Trophoblast cell (in vitro differentiated cells and primary cell): Measurements from ENCODE around the gene KCNQ1.

ENCODE experiments used
- DNase-seq, 2 donors: peaks; one replicate each; pipeline ENCODE4 v3.0.0-alpha.2; 2016
- H2AFZ ChIP-seq: 2 replicates; pipeline ENCODE4 v1.6.1; 2013; ENCODE audit warnings: low read length, moderate library complexity, mild to moderate bottlenecking; ENCODE audit not compliant: insufficient read depth, poor library complexity
- H2AK5ac ChIP-seq: 2 replicates; pipeline ENCODE4 v1.6.1; 2013; ENCODE audit warnings: mild to moderate bottlenecking, low read length
- H2BK120ac ChIP-seq: 2 replicates; pipeline ENCODE4 v1.6.1; 2013; ENCODE audit warnings: low read length, mild to moderate bottlenecking, moderate library complexity; ENCODE audit not compliant: insufficient read depth, poor library complexity
- H2BK12ac ChIP-seq: 2 replicates; pipeline ENCODE4 v1.6.1; 2013; ENCODE audit warnings: mild to moderate bottlenecking, low read length, moderate library complexity
- H2BK5ac ChIP-seq: 2 replicates; pipeline ENCODE4 v1.6.1; 2013; ENCODE audit warnings: low read length, low read depth, moderate library complexity, mild to moderate bottlenecking; ENCODE audit not compliant: poor library complexity
- H3K14ac ChIP-seq: 2 replicates; pipeline ENCODE4 v1.6.1; 2013; ENCODE audit warnings: mild to moderate bottlenecking, low read length
- H3K18ac ChIP-seq: 2 replicates; pipeline ENCODE4 v1.6.1; 2013; ENCODE audit warnings: mild to moderate bottlenecking, low read length
- H3K23ac ChIP-seq: 2 replicates; pipeline ENCODE4 v1.6.1; 2013; ENCODE audit warnings: low read length
- H3K27ac ChIP-seq: 2 replicates; pipeline ENCODE4 v1.5.1; 2013; ENCODE audit warnings: low read depth, mild to moderate bottlenecking, inconsistent platforms, low read length, moderate library complexity
- H3K27me3 ChIP-seq: 2 replicates; pipeline ENCODE4 v1.6.1; 2013; ENCODE audit warnings: inconsistent platforms, mild to moderate bottlenecking, low read length, moderate library complexity; ENCODE audit not compliant: insufficient read depth
- H3K36me3 ChIP-seq, 2 experiments: 1 replicate in 1 of 2; 2 replicates in 1 of 2; pipeline ENCODE4 v1.6.1; 2013; ENCODE audit warnings: low read length in 2 of 2, mild to moderate bottlenecking in 2 of 2, moderate library complexity in 1 of 2; ENCODE audit not compliant: insufficient read depth in 2 of 2, control insufficient read depth in 1 of 2
- H3K4ac ChIP-seq: 2 replicates; pipeline ENCODE4 v1.6.1; 2013; ENCODE audit warnings: low read depth, mild to moderate bottlenecking, low read length, moderate library complexity
- H3K4me1 ChIP-seq, 2 experiments: 1 replicate in 1 of 2; 2 replicates in 1 of 2; pipeline ENCODE4 v1.6.1; 2013; ENCODE audit warnings: low read length in 2 of 2, mild to moderate bottlenecking in 2 of 2, moderate library complexity in 1 of 2; ENCODE audit not compliant: insufficient read depth in 2 of 2, control insufficient read depth in 1 of 2
- H3K4me2 ChIP-seq: 2 replicates; pipeline ENCODE4 v1.6.1; 2013; ENCODE audit warnings: inconsistent platforms, mild to moderate bottlenecking, low read length, moderate library complexity
- H3K4me3 ChIP-seq: 2 replicates; pipeline ENCODE4 v1.5.1; 2013; ENCODE audit warnings: mild to moderate bottlenecking, low read depth, low read length, inconsistent platforms
- H3K79me1 ChIP-seq: one replicate; pipeline ENCODE4 v1.6.1; 2013; ENCODE audit warnings: low read length
- H3K79me2 ChIP-seq: 2 replicates; pipeline ENCODE4 v1.6.1; 2013; ENCODE audit warnings: low read length, mild to moderate bottlenecking; ENCODE audit not compliant: control insufficient read depth, insufficient read depth, poor library complexity
- H3K9ac ChIP-seq: 2 replicates; pipeline ENCODE4 v1.6.1; 2013; ENCODE audit warnings: mild to moderate bottlenecking, low read length
- H3K9me3 ChIP-seq: 2 replicates; pipeline ENCODE4 v1.6.1; 2013; ENCODE audit warnings: low read depth, mild to moderate bottlenecking, control low read depth, inconsistent platforms, low read length; ENCODE audit not compliant: insufficient read depth
- H4K12ac ChIP-seq: 2 replicates; pipeline ENCODE4 v1.6.1; 2013; ENCODE audit warnings: low read depth, mild to moderate bottlenecking, low read length, moderate library complexity
- H4K8ac ChIP-seq: 2 replicates; pipeline ENCODE4 v1.6.1; 2013; ENCODE audit warnings: low read depth, mild to moderate bottlenecking, low read length, moderate library complexity
- H4K91ac ChIP-seq: one replicate; pipeline ENCODE4 v1.6.1; 2013; ENCODE audit warnings: low read depth, mild to moderate bottlenecking, low read length, moderate library complexity
- WGBS: extraction: QIAGEN DNeasy Blood & Tissue Kit; methylation state at CpG from one replicate; pipeline ENCODE4 v1.1.7; 2013; ENCODE audit warnings: missing lambda C conversion rate; ENCODE audit not compliant: insufficient read length, insufficient coverage; ENCODE audit errors: extremely low coverage; 5-methylcytosine and 5-hydroxymethylcytosine counted together

Gene KCNQ1

DNA sequence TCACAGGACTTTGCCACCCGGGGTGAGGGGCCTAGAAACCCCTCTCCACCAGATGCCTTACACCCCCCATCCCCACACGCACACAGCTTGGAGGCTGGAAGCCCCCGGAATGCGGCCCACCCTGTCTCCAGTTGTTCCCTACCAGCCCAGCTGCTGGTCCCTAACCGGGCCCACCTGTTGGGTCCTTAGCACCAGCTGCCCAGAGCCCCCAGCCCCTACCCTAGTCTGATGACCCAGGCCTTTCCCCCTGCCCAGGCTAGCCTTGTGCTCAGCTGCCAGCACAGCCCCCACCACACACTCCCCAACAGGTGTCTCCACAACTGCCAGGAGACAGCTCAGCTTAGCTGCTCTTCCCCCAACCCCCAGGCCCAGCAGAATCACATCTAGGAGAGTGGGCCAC, 373.7 kb downstream of the KCNQ1 start:
- Histone ChIP-seq H3K27me3 (no peaks in the 10 kb centered on the region), H3K79me1 (no peaks in the 10 kb centered on the region), H2AK5ac (no peak overlapping the region), H3K9me3 (peaks cover 45% of the 10 kb centered on the region), H3K9ac (no peak overlapping the region), H3K18ac (no peak overlapping the region), H3K27ac (no peak overlapping the region), H3K4ac (no peak overlapping the region), H4K12ac (no peak overlapping the region), H4K8ac (no peak overlapping the region), H4K91ac (no peak overlapping the region), H2BK12ac (no peak overlapping the region), H2BK5ac (no peak overlapping the region), H3K14ac (no peak overlapping the region), H3K4me2 (no peak overlapping the region), H3K79me2 (no peaks in the 10 kb centered on the region), H3K36me3 (no peaks in the 10 kb centered on the region), H3K4me3 (no peak overlapping the region), H2AFZ (no peak overlapping the region), H2BK120ac (no peak overlapping the region), H3K4me1 (peaks cover 0 to 3% of the 10 kb centered on the region in 2 experiments), H3K23ac (no peak overlapping the region)
- no peak for DNase-seq
- no CpG with 5 or more reads among the region's 5 CpGs for WGBS

DNA sequence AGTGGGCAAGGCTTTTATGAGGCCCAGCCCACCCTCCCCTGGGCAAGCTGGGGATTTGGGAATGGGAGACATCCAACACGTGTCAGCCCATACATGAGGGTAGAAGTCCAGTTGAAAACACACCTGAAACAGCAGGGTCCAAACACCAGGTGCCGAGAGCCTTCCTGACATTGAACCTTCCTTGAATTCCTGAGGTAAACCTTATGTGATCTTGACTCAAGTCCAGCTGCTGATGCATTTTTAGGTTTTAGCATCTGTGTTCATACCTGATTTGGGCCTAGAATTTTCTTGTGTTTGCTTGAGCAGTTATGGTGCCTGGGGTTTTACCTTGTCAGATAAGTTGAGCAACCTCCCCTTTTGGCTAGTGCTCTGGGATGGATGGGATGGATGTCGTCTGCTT, 374.5 kb downstream of the KCNQ1 start:
- Histone ChIP-seq H3K9ac (no peak overlapping the region), H3K27ac (no peak overlapping the region), H3K4me3 (no peak overlapping the region), H4K91ac (no peak overlapping the region), H3K4me2 (no peak overlapping the region), H4K8ac (no peak overlapping the region), H3K14ac (no peak overlapping the region), H3K27me3 (no peaks in the 10 kb centered on the region), H3K36me3 (no peaks in the 10 kb centered on the region), H3K4me1 (peaks cover 0 to 3% of the 10 kb centered on the region in 2 experiments), H4K12ac (no peak overlapping the region), H2BK5ac (no peak overlapping the region), H3K18ac (no peak overlapping the region), H3K79me1 (peaks cover 4% of the 10 kb centered on the region), H3K79me2 (no peaks in the 10 kb centered on the region), H2AFZ (no peak overlapping the region), H2AK5ac (no peak overlapping the region), H2BK12ac (no peak overlapping the region), H2BK120ac (no peak overlapping the region), H3K23ac (no peak overlapping the region), H3K4ac (no peak overlapping the region), H3K9me3 (peaks cover 48% of the 10 kb centered on the region)
- no CpG with 5 or more reads among the region's 3 CpGs for WGBS
- DNase-seq: no peak

DNA sequence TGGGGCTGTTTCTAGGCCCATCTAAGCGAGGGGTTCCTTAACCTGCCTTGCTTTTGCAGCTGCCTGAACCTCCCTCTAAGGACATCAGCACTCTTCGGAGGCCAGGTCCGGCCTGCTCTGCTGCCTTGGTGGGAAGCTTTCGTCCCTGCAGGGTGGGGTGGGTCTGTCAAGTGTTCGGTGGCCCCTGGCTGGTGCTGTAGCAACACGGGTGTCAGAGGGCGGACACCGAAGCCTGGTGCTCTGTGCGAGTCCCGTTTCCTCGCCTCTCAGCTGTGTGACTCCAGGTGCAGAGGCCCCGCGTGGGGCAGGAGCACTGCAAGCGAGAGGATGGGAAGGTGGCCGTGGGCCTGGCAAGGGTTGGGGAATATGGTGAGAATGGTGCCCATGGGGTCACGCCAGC, 376.2 kb downstream of the KCNQ1 start:
- peaks cover 42% of the 10 kb centered on the region for H3K9me3 ChIP-seq
- H4K91ac ChIP-seq: no peak overlapping the region
- no CpG with 5 or more reads among the region's 16 CpGs for WGBS
- H3K27ac ChIP-seq: no peak overlapping the region
- H3K79me1 ChIP-seq: peaks cover 18% of the 10 kb centered on the region
- no peak overlapping the region for H3K9ac ChIP-seq
- no peak overlapping the region for H3K4ac ChIP-seq
- H3K18ac ChIP-seq: no peak overlapping the region
- DNase-seq: no peak
- H2BK5ac ChIP-seq: no peak overlapping the region
- no peak overlapping the region for H2AK5ac ChIP-seq
- no peak overlapping the region for H4K12ac ChIP-seq
- H4K8ac ChIP-seq: no peak overlapping the region
- H3K36me3 ChIP-seq: no peaks in the 10 kb centered on the region
- H2BK120ac ChIP-seq: no peak overlapping the region
- H3K4me1 ChIP-seq: peaks cover 12 to 14% of the 10 kb centered on the region in 2 experiments
- H3K14ac ChIP-seq: no peak overlapping the region
- H3K23ac ChIP-seq: no peak overlapping the region
- H3K79me2 ChIP-seq: peaks cover 5% of the 10 kb centered on the region
- H3K4me2 ChIP-seq: no peak overlapping the region
- H2AFZ ChIP-seq: no peak overlapping the region
- no peak overlapping the region for H2BK12ac ChIP-seq
- peak overlapping the region; percentile 6 for H3K4me3 ChIP-seq
- H3K27me3 ChIP-seq: no peaks in the 10 kb centered on the region

DNA sequence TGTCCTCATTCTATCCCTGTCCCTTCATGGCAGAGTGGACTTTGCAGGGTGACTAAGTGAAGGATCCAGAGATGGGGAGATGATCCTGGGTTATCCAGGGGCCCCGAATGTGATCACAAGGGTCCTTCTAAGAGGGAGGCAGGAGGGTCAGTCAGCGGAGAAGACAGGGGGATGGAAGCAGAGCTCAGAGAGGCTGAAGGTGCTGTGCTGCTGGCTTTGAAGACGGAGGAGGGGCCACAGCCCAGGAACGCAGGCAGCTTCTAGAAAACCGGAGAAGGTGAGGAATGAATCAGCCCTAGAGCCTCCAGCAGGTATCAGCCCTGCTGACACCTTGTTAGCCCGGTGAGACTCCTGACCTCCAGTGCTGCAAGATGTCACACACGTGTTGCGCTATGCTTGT, 377.1 kb downstream of the KCNQ1 start:
- Histone ChIP-seq H3K4me1 (peaks cover 19 to 21% of the 10 kb centered on the region in 2 experiments), H3K36me3 (no peaks in the 10 kb centered on the region), H3K14ac (no peak overlapping the region), H3K4me3 (peak overlapping the region; percentile 21), H4K91ac (no peak overlapping the region), H2BK5ac (no peak overlapping the region), H3K4me2 (no peak overlapping the region), H4K12ac (no peak overlapping the region), H2AFZ (no peak overlapping the region), H3K18ac (no peak overlapping the region), H3K23ac (no peak overlapping the region), H3K79me2 (peaks cover 10% of the 10 kb centered on the region), H3K9ac (no peak overlapping the region), H3K9me3 (peaks cover 35% of the 10 kb centered on the region), H2BK12ac (no peak overlapping the region), H3K27ac (no peak overlapping the region), H2BK120ac (no peak overlapping the region), H2AK5ac (no peak overlapping the region), H3K79me1 (peaks cover 27% of the 10 kb centered on the region), H3K27me3 (no peaks in the 10 kb centered on the region), H3K4ac (no peak overlapping the region), H4K8ac (no peak overlapping the region)
- no peak for DNase-seq
- WGBS: no CpG with 5 or more reads among the region's 8 CpGs
